Measurements from ENCODE around the gene RPAP3. TPM values are rescaled to one million over a fixed set of nuclear protein-coding genes. Genes with fewer than 3 reads are reported as not detected.

RPAP3 gene
- polyA plus RNA-seq, 1 donor from 2014 or later: 39.7 TPM

DNA sequence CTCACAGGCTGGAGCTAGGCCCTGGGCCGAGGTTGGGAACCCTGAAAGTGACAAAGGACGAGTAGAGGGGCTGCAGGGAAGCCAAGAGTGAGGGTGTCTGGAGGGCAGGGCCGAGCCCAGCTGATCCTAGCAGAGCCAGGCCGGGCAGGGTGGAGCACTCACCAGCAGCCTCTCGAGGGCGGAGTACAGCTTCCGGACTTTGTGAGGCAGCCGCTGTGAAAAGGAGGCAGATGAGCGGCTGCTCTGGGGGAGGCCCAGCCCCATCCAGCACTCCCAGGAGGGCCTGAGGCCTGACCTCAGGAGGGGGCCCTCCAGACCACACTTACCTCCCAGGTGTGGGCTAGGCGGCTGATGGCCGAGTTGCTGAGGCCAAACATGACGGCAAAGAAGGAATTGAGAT, 34.1 kb upstream of the RPAP3 start:
- Histone ChIP-seq H3K4me3 (ENCODE audit: low read length) (no peak overlapping the region), H3K27ac (ENCODE audit: low read length) (no peak overlapping the region)

GRCh38 chr12:47739297-47739696, 33.5 kb upstream of the RPAP3 start:
- H3K9me3 ChIP-seq (ENCODE audit: low read length): no peaks in the 10 kb centered on the region
- TF ChIP-seq RAD21 (conservative IDR thresholded peaks at IDR 0.05): no peak
- no peak for TF ChIP-seq EP300 (conservative IDR thresholded peaks at IDR 0.05; ENCODE audit: poor library complexity, severe bottlenecking)
- no peak for TF ChIP-seq SMC3 (conservative IDR thresholded peaks at IDR 0.05; ENCODE audit: poor library complexity)
- TF ChIP-seq, protein P1, sequence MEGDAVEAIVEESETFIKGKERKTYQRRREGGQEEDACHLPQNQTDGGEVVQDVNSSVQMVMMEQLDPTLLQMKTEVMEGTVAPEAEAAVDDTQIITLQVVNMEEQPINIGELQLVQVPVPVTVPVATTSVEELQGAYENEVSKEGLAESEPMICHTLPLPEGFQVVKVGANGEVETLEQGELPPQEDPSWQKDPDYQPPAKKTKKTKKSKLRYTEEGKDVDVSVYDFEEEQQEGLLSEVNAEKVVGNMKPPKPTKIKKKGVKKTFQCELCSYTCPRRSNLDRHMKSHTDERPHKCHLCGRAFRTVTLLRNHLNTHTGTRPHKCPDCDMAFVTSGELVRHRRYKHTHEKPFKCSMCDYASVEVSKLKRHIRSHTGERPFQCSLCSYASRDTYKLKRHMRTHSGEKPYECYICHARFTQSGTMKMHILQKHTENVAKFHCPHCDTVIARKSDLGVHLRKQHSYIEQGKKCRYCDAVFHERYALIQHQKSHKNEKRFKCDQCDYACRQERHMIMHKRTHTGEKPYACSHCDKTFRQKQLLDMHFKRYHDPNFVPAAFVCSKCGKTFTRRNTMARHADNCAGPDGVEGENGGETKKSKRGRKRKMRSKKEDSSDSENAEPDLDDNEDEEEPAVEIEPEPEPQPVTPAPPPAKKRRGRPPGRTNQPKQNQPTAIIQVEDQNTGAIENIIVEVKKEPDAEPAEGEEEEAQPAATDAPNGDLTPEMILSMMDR (IDR thresholded peaks at IDR 0.05; ENCODE audit: poor library complexity, severe bottlenecking): no peak
- no peaks in the 10 kb centered on the region for H4K20me1 ChIP-seq (ENCODE audit: insufficient read depth)
- no peaks in the 10 kb centered on the region for H3K27me3 ChIP-seq (ENCODE audit: insufficient read depth, low read depth, low read length)
- H3K9me2 ChIP-seq (ENCODE audit: insufficient read depth, low read length): no peaks in the 10 kb centered on the region
- no peak overlapping the region for H3K4me2 ChIP-seq (ENCODE audit: low read length)
- H3K27ac ChIP-seq (ENCODE audit: low read length): no peak overlapping the region
- no peaks in the 10 kb centered on the region for H3K36me3 ChIP-seq (ENCODE audit: insufficient read depth, low read length)
- no peaks in the 10 kb centered on the region for H3F3A ChIP-seq (ENCODE audit: insufficient read depth, low read length, poor library complexity, severe bottlenecking)
- H3K9ac ChIP-seq (ENCODE audit: low read length): no peak overlapping the region
- H3K4me3 ChIP-seq (ENCODE audit: low read length): no peak overlapping the region
- H2AFZ ChIP-seq (ENCODE audit: low read depth, low read length): no peak overlapping the region
- H3K79me2 ChIP-seq (replicated peaks; ENCODE audit: insufficient read depth, low read length): no peaks in the 10 kb centered on the region

More for the DNA sequence above, 34.1 kb upstream of the RPAP3 start:
- Histone ChIP-seq H3K4me2 (ENCODE audit: low read length) (no peak overlapping the region), H4K20me1 (ENCODE audit: insufficient read depth) (no peaks in the 10 kb centered on the region), H3K79me2 (replicated peaks; ENCODE audit: insufficient read depth, low read length) (no peaks in the 10 kb centered on the region), H3K36me3 (ENCODE audit: insufficient read depth, low read length) (no peaks in the 10 kb centered on the region), H3K9me2 (ENCODE audit: insufficient read depth, low read length) (no peaks in the 10 kb centered on the region), H3F3A (ENCODE audit: insufficient read depth, low read length, poor library complexity, severe bottlenecking) (no peaks in the 10 kb centered on the region), H3K9me3 (ENCODE audit: low read length) (no peaks in the 10 kb centered on the region), H2AFZ (ENCODE audit: low read depth, low read length) (no peak overlapping the region), H3K27me3 (ENCODE audit: insufficient read depth, low read depth, low read length) (no peaks in the 10 kb centered on the region), H3K9ac (ENCODE audit: low read length) (no peak overlapping the region)
- TF ChIP-seq, protein P1 (IDR thresholded peaks at IDR 0.05; ENCODE audit: poor library complexity, severe bottlenecking): no peak
- TF ChIP-seq SMC3 (conservative IDR thresholded peaks at IDR 0.05; ENCODE audit: poor library complexity) (no peak), RAD21 (conservative IDR thresholded peaks at IDR 0.05) (no peak), EP300 (conservative IDR thresholded peaks at IDR 0.05; ENCODE audit: poor library complexity, severe bottlenecking) (no peak), EZH2 (IDR thresholded peaks at IDR 0.05; ENCODE audit: borderline replicate concordance, insufficient read depth, low read length, poor library complexity, severe bottlenecking) (no peak), TAF1 (IDR thresholded peaks at IDR 0.05; ENCODE audit: low read depth) (no peak), POLR2AphosphoS5 (IDR thresholded peaks at IDR 0.05) (no peak), MXI1 (conservative IDR thresholded peaks at IDR 0.05; ENCODE audit: poor library complexity, severe bottlenecking) (no peak)
- TF ChIP-seq, protein P2, sequence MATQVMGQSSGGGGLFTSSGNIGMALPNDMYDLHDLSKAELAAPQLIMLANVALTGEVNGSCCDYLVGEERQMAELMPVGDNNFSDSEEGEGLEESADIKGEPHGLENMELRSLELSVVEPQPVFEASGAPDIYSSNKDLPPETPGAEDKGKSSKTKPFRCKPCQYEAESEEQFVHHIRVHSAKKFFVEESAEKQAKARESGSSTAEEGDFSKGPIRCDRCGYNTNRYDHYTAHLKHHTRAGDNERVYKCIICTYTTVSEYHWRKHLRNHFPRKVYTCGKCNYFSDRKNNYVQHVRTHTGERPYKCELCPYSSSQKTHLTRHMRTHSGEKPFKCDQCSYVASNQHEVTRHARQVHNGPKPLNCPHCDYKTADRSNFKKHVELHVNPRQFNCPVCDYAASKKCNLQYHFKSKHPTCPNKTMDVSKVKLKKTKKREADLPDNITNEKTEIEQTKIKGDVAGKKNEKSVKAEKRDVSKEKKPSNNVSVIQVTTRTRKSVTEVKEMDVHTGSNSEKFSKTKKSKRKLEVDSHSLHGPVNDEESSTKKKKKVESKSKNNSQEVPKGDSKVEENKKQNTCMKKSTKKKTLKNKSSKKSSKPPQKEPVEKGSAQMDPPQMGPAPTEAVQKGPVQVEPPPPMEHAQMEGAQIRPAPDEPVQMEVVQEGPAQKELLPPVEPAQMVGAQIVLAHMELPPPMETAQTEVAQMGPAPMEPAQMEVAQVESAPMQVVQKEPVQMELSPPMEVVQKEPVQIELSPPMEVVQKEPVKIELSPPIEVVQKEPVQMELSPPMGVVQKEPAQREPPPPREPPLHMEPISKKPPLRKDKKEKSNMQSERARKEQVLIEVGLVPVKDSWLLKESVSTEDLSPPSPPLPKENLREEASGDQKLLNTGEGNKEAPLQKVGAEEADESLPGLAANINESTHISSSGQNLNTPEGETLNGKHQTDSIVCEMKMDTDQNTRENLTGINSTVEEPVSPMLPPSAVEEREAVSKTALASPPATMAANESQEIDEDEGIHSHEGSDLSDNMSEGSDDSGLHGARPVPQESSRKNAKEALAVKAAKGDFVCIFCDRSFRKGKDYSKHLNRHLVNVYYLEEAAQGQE (IDR thresholded peaks at IDR 0.05; ENCODE audit: borderline replicate concordance): no peak
